H1 (cell line): Measurements from ENCODE around the gene PDE8A. TPM values are rescaled to one million over a fixed set of nuclear protein-coding genes. Genes with fewer than 3 reads are reported as not detected.

Experiments used
- BACH1 ChIP-seq: IDR thresholded peaks from 2 replicates; pipeline ENCODE4 v1.6.1; 2012; ENCODE audit warnings: low read length, improper control_type of control experiment
- CHD7 ChIP-seq: fragments of 300-600 bp; sonication (generic); IDR thresholded peaks from 2 replicates; pipeline ENCODE4 v1.7.1; 2012; ENCODE audit warnings: low read length, moderate library complexity, mild to moderate bottlenecking, inconsistent platforms; ENCODE audit not compliant: insufficient replicate concordance
- POLR2A ChIP-seq, 2 experiments: IDR thresholded peaks; 1 replicate in 1 of 2; 2 replicates in 1 of 2; pipeline ENCODE4 v1.6.1; 2011; ENCODE audit warnings: low read depth in 2 of 2, low read length in 2 of 2, mild to moderate bottlenecking in 2 of 2; ENCODE audit errors: control extremely low read depth in 1 of 2
- RFX5 ChIP-seq: IDR thresholded peaks from 2 replicates; pipeline ENCODE4 v1.6.1; 2011; ENCODE audit warnings: low read depth, low read length, improper control_type of control experiment, borderline replicate concordance
- YY1 ChIP-seq: IDR thresholded peaks from 2 replicates; pipeline ENCODE4 v1.6.1; 2011; ENCODE audit warnings: low read depth, mild to moderate bottlenecking, low read length
- polyA plus RNA-seq, 7 experiments: library from polyadenylated mRNA; depleted of rRNA in 3 of 7; stranded (reverse) in 5 of 7; unstranded in 2 of 7; fragments of >200 nt in 5 of 7; fragments of 200-250 nt in 2 of 7; gene quantifications; 1 replicate in 5 of 7; 2 replicates in 1 of 7; 4 replicates in 1 of 7; pipeline versions ENCODE4 v1.2.1 to v1.2.3, GENCODE V29; 2011 to 2013; ENCODE audit warnings: missing spikeins in 2 of 7, mixed read lengths in 2 of 7
- total RNA-seq: library from RNA; stranded (reverse); fragmentation: NEBNext Ultra II Directional; extraction: Animal tissue kit (Norgen Biotek cat#: 25700); gene quantifications from 2 replicates; pipeline ENCODE4 v1.2.1, GENCODE V29; 2021

The PDE8A gene
- total and polyA plus RNA-seq, 2 of the 8 experiments (the other 6 are each of a cell fraction or from before 2014, with no cell fraction given) = 6.9 to 7.8 TPM

GRCh38 chr15:85114886-85115285, 133.2 kb downstream of the PDE8A start (continued):
- no peak for TF ChIP-seq RFX5
- no peak for TF ChIP-seq CHD7
- TF ChIP-seq BACH1 = no peak
- no peak for TF ChIP-seq POLR2A (IDR thresholded peaks at IDR 0.05; ENCODE audit: control extremely low read depth in 1 of 2, low read depth in 2 of 2, low read length in 2 of 2)
- TF ChIP-seq YY1 = no peak
